Activated T-helper 2 cell treated with anti-CD3 and anti-CD28 coated beads, Interferon-gamma antibody, Interleukin-2, Interleukin-4, amounts not matched to agents 10 μg/mL and 5 μg/mL and 100 μg/mL, durations not matched to agents 14 hours and 24 hours and 36 hours (primary cell): ENCODE results near the gene KCNK4. TPM values are rescaled to one million over a fixed set of nuclear protein-coding genes. Genes with fewer than 3 reads are reported as not detected.

Experiments used
- DNase-seq: peaks from one replicate; pipeline ENCODE4 v3.0.0; 2021; ENCODE audit warnings: low spot score
- H3K27ac Mint-ChIP-seq: one replicate; pipeline ENCODE4 v1.8.0; 2021; ENCODE audit warnings: mixed read lengths
- H3K27me3 Mint-ChIP-seq: one replicate; pipeline ENCODE4 v1.8.0; 2021; ENCODE audit warnings: low read depth, mixed read lengths
- H3K36me3 Mint-ChIP-seq: one replicate; pipeline ENCODE4 v1.8.0; 2021; ENCODE audit warnings: low read depth, mixed read lengths
- H3K4me1 Mint-ChIP-seq: one replicate; pipeline ENCODE4 v1.8.0; 2021; ENCODE audit warnings: low read depth, mixed read lengths
- H3K4me3 Mint-ChIP-seq: one replicate; pipeline ENCODE4 v1.8.0; 2021; ENCODE audit warnings: low read depth, mild to moderate bottlenecking, moderate library complexity, mixed read lengths
- H3K9me3 Mint-ChIP-seq: one replicate; pipeline ENCODE4 v1.8.0; 2021; ENCODE audit warnings: mixed read lengths
- intact Hi-C: fragments of 100-400 bp; cut with micrococcal nuclease; formaldehyde crosslinking; loops from one replicate; pipeline ENCODE4 v1.15.1; 2023
- total RNA-seq: library from RNA; stranded (reverse); gene quantifications from 2 replicates; pipeline ENCODE4 v1.2.3, GENCODE V29; 2022

Gene KCNK4
- total RNA-seq, 1 donor from 2014 or later = not detected

- Mint-ChIP-seq H3K27ac (no peak overlapping the region), H3K4me3 (no peak overlapping the region), H3K4me1 (peaks cover 10% of the 10 kb centered on the region), H3K9me3 (no peaks in the 10 kb centered on the region), H3K27me3 (no peaks in the 10 kb centered on the region), H3K36me3 (peaks cover 22% of the 10 kb centered on the region)
- intact Hi-C loops = no loop called here
- no peak for DNase-seq
Measured at GRCh38 chr11:64258356-64258755, 32.7 kb upstream of the KCNK4 start.

GRCh38 chr11:64258946-64259532, 32.1 kb upstream of the KCNK4 start:
- Mint-ChIP-seq H3K27me3 (no peaks in the 10 kb centered on the region), H3K4me3 (no peak overlapping the region), H3K9me3 (no peaks in the 10 kb centered on the region), H3K36me3 (peaks cover 22% of the 10 kb centered on the region), H3K4me1 (peaks cover 7% of the 10 kb centered on the region), H3K27ac (no peak overlapping the region)
- intact Hi-C loops = no loop called here
- no peak for DNase-seq

GRCh38 chr11:64259533-64260067, 31.5 kb upstream of the KCNK4 start:
- intact Hi-C loops = no loop called here

GRCh38 chr11:64260147-64260708, 30.9 kb upstream of the KCNK4 start:
- Mint-ChIP-seq H3K4me3 (no peak overlapping the region), H3K9me3 (no peaks in the 10 kb centered on the region), H3K27ac (peak overlapping the region; percentile 26), H3K36me3 (peaks cover 22% of the 10 kb centered on the region), H3K4me1 (peaks cover 7% of the 10 kb centered on the region), H3K27me3 (no peaks in the 10 kb centered on the region)
- DNase-seq = no peak
- intact Hi-C loops = no loop called here

More at GRCh38 chr11:64259533-64260067, 31.5 kb upstream of the KCNK4 start:
- Mint-ChIP-seq H3K9me3 (no peaks in the 10 kb centered on the region), H3K27me3 (no peaks in the 10 kb centered on the region), H3K36me3 (peaks cover 22% of the 10 kb centered on the region), H3K4me1 (peaks cover 7% of the 10 kb centered on the region), H3K4me3 (no peak overlapping the region), H3K27ac (peak overlapping the region; percentile 26)
- no peak for DNase-seq

- H3K27ac Mint-ChIP-seq = no peak overlapping the region
- peaks cover 25% of the 10 kb centered on the region for H3K36me3 Mint-ChIP-seq
- no peaks in the 10 kb centered on the region for H3K9me3 Mint-ChIP-seq
- H3K4me1 Mint-ChIP-seq = peaks cover 7% of the 10 kb centered on the region
- intact Hi-C loops = no loop called here
- no peaks in the 10 kb centered on the region for H3K27me3 Mint-ChIP-seq
- no peak for DNase-seq
- no peak overlapping the region for H3K4me3 Mint-ChIP-seq
Measured at GRCh38 chr11:64261556-64262080, 29.5 kb upstream of the KCNK4 start.

GRCh38 chr11:64262271-64263002, 28.7 kb upstream of the KCNK4 start:
- DNase-seq = no peak
- Mint-ChIP-seq H3K4me1 (peaks cover 7% of the 10 kb centered on the region), H3K36me3 (peaks cover 25% of the 10 kb centered on the region), H3K27ac (no peak overlapping the region), H3K27me3 (no peaks in the 10 kb centered on the region), H3K4me3 (no peak overlapping the region), H3K9me3 (no peaks in the 10 kb centered on the region)
- intact Hi-C loops = no loop called here

GRCh38 chr11:64263021-64263946, 27.8 kb upstream of the KCNK4 start:
- Mint-ChIP-seq H3K4me3 (no peak overlapping the region), H3K27ac (no peak overlapping the region), H3K27me3 (no peaks in the 10 kb centered on the region), H3K4me1 (peaks cover 10% of the 10 kb centered on the region), H3K36me3 (peaks cover 19% of the 10 kb centered on the region), H3K9me3 (no peaks in the 10 kb centered on the region)
- no peak for DNase-seq
- intact Hi-C loops = no loop called here

GRCh38 chr11:64263947-64264317, 27.2 kb upstream of the KCNK4 start:
- Mint-ChIP-seq H3K4me3 (no peak overlapping the region), H3K27ac (no peak overlapping the region), H3K27me3 (no peaks in the 10 kb centered on the region), H3K36me3 (peaks cover 22% of the 10 kb centered on the region), H3K9me3 (no peaks in the 10 kb centered on the region), H3K4me1 (peaks cover 14% of the 10 kb centered on the region)
- intact Hi-C loops = no loop called here
- no peak for DNase-seq

- peaks cover 15% of the 10 kb centered on the region for H3K4me1 Mint-ChIP-seq
- intact Hi-C loops = no loop called here
- peaks cover 20% of the 10 kb centered on the region for H3K36me3 Mint-ChIP-seq
- H3K4me3 Mint-ChIP-seq = no peak overlapping the region
- no peaks in the 10 kb centered on the region for H3K9me3 Mint-ChIP-seq
- no peak overlapping the region for H3K27ac Mint-ChIP-seq
- no peak for DNase-seq
- no peaks in the 10 kb centered on the region for H3K27me3 Mint-ChIP-seq
Measured at GRCh38 chr11:64264371-64264852, 26.7 kb upstream of the KCNK4 start.

- H3K4me1 Mint-ChIP-seq = peaks cover 9% of the 10 kb centered on the region
- no peak overlapping the region for H3K27ac Mint-ChIP-seq
- no peak for DNase-seq
- intact Hi-C loops = no loop called here
- no peaks in the 10 kb centered on the region for H3K27me3 Mint-ChIP-seq
- H3K9me3 Mint-ChIP-seq = no peaks in the 10 kb centered on the region
- H3K4me3 Mint-ChIP-seq = no peak overlapping the region
- peaks cover 17% of the 10 kb centered on the region for H3K36me3 Mint-ChIP-seq
Measured at GRCh38 chr11:64265176-64266160, 25.6 kb upstream of the KCNK4 start.

GRCh38 chr11:64266339-64266738, 24.8 kb upstream of the KCNK4 start:
- H3K4me3 Mint-ChIP-seq = no peak overlapping the region
- no peaks in the 10 kb centered on the region for H3K9me3 Mint-ChIP-seq
- peaks cover 17% of the 10 kb centered on the region for H3K36me3 Mint-ChIP-seq
- intact Hi-C loops = no loop called here
- H3K27me3 Mint-ChIP-seq = no peaks in the 10 kb centered on the region
- H3K27ac Mint-ChIP-seq = peak overlapping the region; percentile 52
- no peak for DNase-seq
- peaks cover 9% of the 10 kb centered on the region for H3K4me1 Mint-ChIP-seq
